Vagina (tissue), 2 donors: ENCODE measurements around the gene ESYT2.

Experiments
- POLR2A ChIP-seq, 2 donors: fragments of 450-650 bp; IDR thresholded peaks; one replicate each; pipeline ENCODE4 v1.6.1; 2017; ENCODE audit warnings: antibody characterized with exemption in 2 of 2, mild to moderate bottlenecking in 2 of 2, moderate library complexity in 2 of 2
- POLR2AphosphoS5 ChIP-seq, 2 donors: sonication (generic); formaldehyde crosslinking; IDR thresholded peaks; one replicate each; pipeline ENCODE4 v1.9.0; 2017; ENCODE audit warnings: antibody characterized with exemption in 2 of 2, mild to moderate bottlenecking in 2 of 2, low read depth in 1 of 2; ENCODE audit not compliant: insufficient read depth in 1 of 2
- TF ChIP-seq, protein P1 (sequence below), 3 experiments: fragments of 450-650 bp in 2 of 3; fragments of 200-600 bp in 1 of 3; sonication (generic) in 1 of 3; IDR thresholded peaks; one replicate each; pipeline ENCODE4 v1.5.1; 2017 to 2019; ENCODE audit warnings: antibody characterized with exemption in 3 of 3, mild to moderate bottlenecking in 2 of 3, moderate library complexity in 2 of 3

DNA sequence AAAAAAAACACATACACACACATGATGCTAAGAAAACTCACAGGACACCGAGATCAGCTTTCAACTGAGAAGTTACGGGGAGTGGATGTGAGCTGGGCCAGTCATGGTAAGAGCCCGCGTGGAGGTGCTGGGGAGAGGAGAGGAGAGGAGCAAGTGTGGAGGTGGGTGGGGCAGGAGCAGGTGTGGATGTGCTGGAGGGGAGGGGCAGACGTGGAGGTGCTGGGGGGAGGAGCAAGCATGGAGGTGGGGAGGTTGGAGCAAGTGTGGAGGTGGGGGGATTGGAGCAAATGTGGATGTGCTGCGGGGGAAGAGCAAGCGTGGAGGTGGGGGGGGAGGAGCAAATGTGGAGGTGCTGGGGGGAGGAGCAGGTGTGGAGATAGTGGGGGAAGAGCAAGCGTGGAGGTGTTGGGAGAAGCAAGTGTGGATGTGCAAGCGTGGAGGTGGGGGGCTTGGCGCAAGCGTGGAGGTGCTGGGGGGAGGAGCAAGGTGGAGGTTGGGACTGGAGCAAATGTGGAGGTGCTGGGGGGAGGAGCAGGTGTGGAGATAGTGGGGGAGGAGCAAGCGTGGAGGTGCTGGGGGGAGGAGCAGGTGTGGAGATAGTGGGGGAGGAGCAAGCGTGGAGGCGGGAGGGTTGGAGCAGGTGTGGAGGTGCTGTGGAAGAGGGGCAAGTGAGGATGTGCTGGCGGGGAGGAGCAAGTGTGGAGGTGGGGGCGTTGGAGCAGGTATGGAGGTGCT is 100.2 kb downstream of the ESYT2 start:
- TF ChIP-seq, protein P1, sequence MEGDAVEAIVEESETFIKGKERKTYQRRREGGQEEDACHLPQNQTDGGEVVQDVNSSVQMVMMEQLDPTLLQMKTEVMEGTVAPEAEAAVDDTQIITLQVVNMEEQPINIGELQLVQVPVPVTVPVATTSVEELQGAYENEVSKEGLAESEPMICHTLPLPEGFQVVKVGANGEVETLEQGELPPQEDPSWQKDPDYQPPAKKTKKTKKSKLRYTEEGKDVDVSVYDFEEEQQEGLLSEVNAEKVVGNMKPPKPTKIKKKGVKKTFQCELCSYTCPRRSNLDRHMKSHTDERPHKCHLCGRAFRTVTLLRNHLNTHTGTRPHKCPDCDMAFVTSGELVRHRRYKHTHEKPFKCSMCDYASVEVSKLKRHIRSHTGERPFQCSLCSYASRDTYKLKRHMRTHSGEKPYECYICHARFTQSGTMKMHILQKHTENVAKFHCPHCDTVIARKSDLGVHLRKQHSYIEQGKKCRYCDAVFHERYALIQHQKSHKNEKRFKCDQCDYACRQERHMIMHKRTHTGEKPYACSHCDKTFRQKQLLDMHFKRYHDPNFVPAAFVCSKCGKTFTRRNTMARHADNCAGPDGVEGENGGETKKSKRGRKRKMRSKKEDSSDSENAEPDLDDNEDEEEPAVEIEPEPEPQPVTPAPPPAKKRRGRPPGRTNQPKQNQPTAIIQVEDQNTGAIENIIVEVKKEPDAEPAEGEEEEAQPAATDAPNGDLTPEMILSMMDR (IDR thresholded peaks at IDR 0.05) = no peak
- TF ChIP-seq POLR2A (IDR thresholded peaks at IDR 0.05) (no peak), POLR2AphosphoS5 (IDR thresholded peaks at IDR 0.05; ENCODE audit: insufficient read depth in 1 of 2, low read depth in 1 of 2) (no peak)
